Astrocyte of the hippocampus (primary cell): ENCODE results near the gene PSMB4.
"Not testable (repeated sequence)": the region's sequence is repeated elsewhere in the genome, so short reads cannot be mapped to it uniquely, and the experiment has no call there.

Experiments used
- DNase-seq: peaks from one replicate; pipeline ENCODE4 v3.0.0; 2011; ENCODE audit warnings: low read depth, low spot score

The PSMB4 gene

GRCh38 chr1:151437396-151437795 is 38.0 kb downstream of the PSMB4 start:
- DNase-seq, result not testable (repeated sequence)

- peak; percentile 85 for DNase-seq
Observed at GRCh38 chr1:151443846-151444782, 44.7 kb downstream of the PSMB4 start.

GRCh38 chr1:151444783-151445177 is 45.4 kb downstream of the PSMB4 start:
- no peak for DNase-seq

- no peak for DNase-seq
Observed at GRCh38 chr1:151447696-151448095, 48.3 kb downstream of the PSMB4 start.
